BLaER1 (cell line): ENCODE data around the gene COL10A1.
"Not testable (repeated sequence)": the region's sequence is repeated elsewhere in the genome, so short reads cannot be mapped to it uniquely, and the experiment has no call there.

Experiments used
- H3K27ac ChIP-seq: shearing (Covaris generic); formaldehyde crosslinking; 2 replicates; pipeline ENCODE4 v1.8.1; 2022
- H3K27me3 ChIP-seq: shearing (Covaris generic); formaldehyde crosslinking; 2 replicates; pipeline ENCODE4 v1.8.1; 2022
- H3K36me3 ChIP-seq: shearing (Covaris generic); formaldehyde crosslinking; 2 replicates; pipeline ENCODE4 v1.8.1; 2022
- H3K4me1 ChIP-seq: shearing (Covaris generic); formaldehyde crosslinking; 2 replicates; pipeline ENCODE4 v1.8.1; 2022
- H3K4me2 ChIP-seq: shearing (Covaris generic); formaldehyde crosslinking; 2 replicates; pipeline ENCODE4 v1.8.1; 2022
- H3K4me3 ChIP-seq: shearing (Covaris generic); formaldehyde crosslinking; 2 replicates; pipeline ENCODE4 v1.8.1; 2022
- H3K9ac ChIP-seq: shearing (Covaris generic); formaldehyde crosslinking; 2 replicates; pipeline ENCODE4 v1.8.1; 2022
- H3K9me3 ChIP-seq: shearing (Covaris generic); formaldehyde crosslinking; 2 replicates; pipeline ENCODE4 v1.8.1; 2022
- H4K20me1 ChIP-seq: shearing (Covaris generic); formaldehyde crosslinking; 2 replicates; pipeline ENCODE4 v1.8.1; 2022
- Cebpa-rat ChIP-seq: shearing (Covaris generic); IDR thresholded peaks from 2 replicates; pipeline ENCODE4 v1.8.1; 2022

The COL10A1 gene

GRCh38 chr6:116104636-116105035 is 21.3 kb downstream of the COL10A1 start:
- Histone ChIP-seq H3K4me1 (peaks cover 20% of the 10 kb centered on the region), H3K27me3 (no peaks in the 10 kb centered on the region), H3K9ac (no peak overlapping the region), H3K27ac (no peak overlapping the region), H3K4me3 (no peak overlapping the region), H4K20me1 (no peaks in the 10 kb centered on the region), H3K36me3 (peaks cover 10% of the 10 kb centered on the region; the same call in 1 of the 2 replicates), H3K4me2 (no peak overlapping the region), H3K9me3 (no peaks in the 10 kb centered on the region)
- no peak for TF ChIP-seq Cebpa-rat

GRCh38 chr6:116102873-116103272 is 23.1 kb downstream of the COL10A1 start:
- Histone ChIP-seq H3K9ac (no peak overlapping the region), H3K36me3 (no peaks in the 10 kb centered on the region), H4K20me1 (no peaks in the 10 kb centered on the region), H3K27me3 (no peaks in the 10 kb centered on the region), H3K27ac (no peak overlapping the region), H3K4me1 (peaks cover 20% of the 10 kb centered on the region), H3K4me2 (peak overlapping the region; percentile 97), H3K9me3 (no peaks in the 10 kb centered on the region), H3K4me3 (no peak overlapping the region)
- TF ChIP-seq Cebpa-rat = no peak

GRCh38 chr6:116101790-116102189 is 24.1 kb downstream of the COL10A1 start:
- H3K36me3 ChIP-seq = no peaks in the 10 kb centered on the region
- peak overlapping the region; percentile 76 for H3K4me3 ChIP-seq
- peak overlapping the region; percentile 97 for H3K4me2 ChIP-seq
- peaks cover 20% of the 10 kb centered on the region for H3K4me1 ChIP-seq
- peaks cover under 1% of the 10 kb centered on the region; the same call in 1 of the 2 replicates for H3K9me3 ChIP-seq
- H3K27ac ChIP-seq = no peak overlapping the region
- no peaks in the 10 kb centered on the region for H3K27me3 ChIP-seq
- H3K9ac ChIP-seq = peak overlapping the region; percentile 81
- no peak for TF ChIP-seq Cebpa-rat
- H4K20me1 ChIP-seq = no peaks in the 10 kb centered on the region

- Histone ChIP-seq H3K4me2 (peak overlapping the region; percentile 97), H3K9me3 (peaks cover 5% of the 10 kb centered on the region), H3K27me3 (no peaks in the 10 kb centered on the region), H4K20me1 (no peaks in the 10 kb centered on the region), H3K27ac (peak overlapping the region; percentile 81), H3K9ac (peak overlapping the region; percentile 81), H3K4me1 (peaks cover 20% of the 10 kb centered on the region), H3K4me3 (peak overlapping the region; percentile 76), H3K36me3 (no peaks in the 10 kb centered on the region)
- no peak for TF ChIP-seq Cebpa-rat
Observed at GRCh38 chr6:116101302-116101718, 24.6 kb downstream of the COL10A1 start.

GRCh38 chr6:116100419-116101301 is 25.3 kb downstream of the COL10A1 start, which contains the start of gene NT5DC1:
NT5DC1 (plus strand) TSS chr6:116100853; CDS start chr6:116100931, 78 bp downstream.
- Histone ChIP-seq H4K20me1 (no peaks in the 10 kb centered on the region), H3K4me3 (peak within 1 kb of the TSS; percentile 76), H3K27me3 (no peaks in the 10 kb centered on the region), H3K9me3 (peaks cover 12% of the 10 kb centered on the region), H3K36me3 (no peaks in the 10 kb centered on the region), H3K9ac (peak within 1 kb of the TSS; percentile 81), H3K4me1 (peaks cover 20% of the 10 kb centered on the region), H3K4me2 (peak within 1 kb of the TSS; percentile 97), H3K27ac (peak within 1 kb of the TSS; percentile 81)
- TF ChIP-seq Cebpa-rat = no peak

- Histone ChIP-seq H3K36me3 (no peaks in the 10 kb centered on the region), H3K9me3 (peaks cover 14% of the 10 kb centered on the region), H3K27me3 (no peaks in the 10 kb centered on the region), H3K27ac (no peak overlapping the region), H3K4me2 (no peak overlapping the region), H3K4me3 (no peak overlapping the region), H4K20me1 (no peaks in the 10 kb centered on the region), H3K9ac (no peak overlapping the region), H3K4me1 (peaks cover 20% of the 10 kb centered on the region)
- TF ChIP-seq Cebpa-rat = no peak
Observed at GRCh38 chr6:116099036-116099435, 26.9 kb downstream of the COL10A1 start.

GRCh38 chr6:116096979-116097816 is 28.7 kb downstream of the COL10A1 start:
- TF ChIP-seq Cebpa-rat = no peak
- H3K4me3 ChIP-seq = no peak overlapping the region
- H3K27ac ChIP-seq = no peak overlapping the region
- H3K4me2 ChIP-seq = no peak overlapping the region
- no peaks in the 10 kb centered on the region for H3K36me3 ChIP-seq
- no peaks in the 10 kb centered on the region for H4K20me1 ChIP-seq
- no peaks in the 10 kb centered on the region for H3K27me3 ChIP-seq
- no peak overlapping the region for H3K9ac ChIP-seq
- peaks cover 14% of the 10 kb centered on the region for H3K9me3 ChIP-seq
- peaks cover 9% of the 10 kb centered on the region for H3K4me1 ChIP-seq

- H3K9ac ChIP-seq, H3K27ac ChIP-seq, H3K4me2 ChIP-seq, H3K4me3 ChIP-seq, H3K36me3 ChIP-seq, H4K20me1 ChIP-seq, H3K27me3 ChIP-seq, H3K4me1 ChIP-seq: not testable (repeated sequence)
- peaks cover 14% of the 10 kb centered on the region for H3K9me3 ChIP-seq
Observed at GRCh38 chr6:116096048-116096759, 29.7 kb downstream of the COL10A1 start.

GRCh38 chr6:116094041-116094440 is 31.9 kb downstream of the COL10A1 start:
- H3K27me3 ChIP-seq = no peaks in the 10 kb centered on the region
- peaks cover 14% of the 10 kb centered on the region for H3K9me3 ChIP-seq
- H3K4me3 ChIP-seq = no peak overlapping the region
- H3K4me2 ChIP-seq = no peak overlapping the region
- H4K20me1 ChIP-seq = no peaks in the 10 kb centered on the region
- H3K4me1 ChIP-seq = no peaks in the 10 kb centered on the region
- H3K36me3 ChIP-seq = no peaks in the 10 kb centered on the region
- no peak overlapping the region for H3K27ac ChIP-seq
- TF ChIP-seq Cebpa-rat = no peak
- H3K9ac ChIP-seq = no peak overlapping the region
